Dermis microvascular lymphatic vessel endothelial cell (primary cell): ENCODE results near the gene PLXDC2. TPM values are rescaled to one million over a fixed set of nuclear protein-coding genes. Genes with fewer than 3 reads are reported as not detected.
"Not testable (repeated sequence)": the region's sequence is repeated elsewhere in the genome, so short reads cannot be mapped to it uniquely, and the experiment has no call there.

Source experiments
- DNase-seq, 2 donors: peaks; one replicate each; pipeline versions ENCODE4 v3.0.0 to v3.0.0-alpha.2; 2010; ENCODE audit warnings: low read depth in 2 of 2
- total RNA-seq: library from RNA; depleted of rRNA; stranded (reverse); fragments of >200 nt; gene quantifications from 2 replicates; pipeline ENCODE4 v1.2.1, GENCODE V29; 2014

Gene PLXDC2
- total RNA-seq, 1 donor from 2014 or later = 1.9 TPM

- DNase-seq = no peak
These were observed 223.8 kb downstream of the PLXDC2 start for GRCh38 chr10:20040012-20040411.

DNA sequence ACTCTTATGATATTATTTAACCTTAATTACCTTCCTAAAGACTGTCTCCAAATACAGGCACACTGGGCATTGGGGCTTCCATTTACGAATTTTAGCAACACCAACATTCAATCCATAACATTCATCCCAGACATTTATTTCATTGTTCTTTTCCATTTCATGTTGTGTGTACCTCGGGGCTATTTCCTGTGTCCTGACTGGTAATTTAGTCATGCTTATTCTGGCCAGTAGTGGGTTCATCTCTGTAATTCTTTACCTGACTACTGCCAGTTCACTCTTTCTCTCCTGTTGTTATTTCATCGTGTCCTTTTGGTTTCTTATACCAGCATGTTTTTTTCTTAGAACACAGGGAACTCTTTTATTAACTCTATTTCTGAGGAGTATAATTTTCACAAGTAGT lies 225.7 kb downstream of the PLXDC2 start:
- no peak for DNase-seq

- not testable (repeated sequence) for DNase-seq
These were observed 228.9 kb downstream of the PLXDC2 start for GRCh38 chr10:20045100-20045499.

- DNase-seq = no peak
These were observed 231.9 kb downstream of the PLXDC2 start for GRCh38 chr10:20048161-20048560.

GRCh38 chr10:20058135-20058534 lies 241.9 kb downstream of the PLXDC2 start:
- no peak for DNase-seq

- no peak for DNase-seq
These were observed 243.0 kb downstream of the PLXDC2 start for GRCh38 chr10:20059084-20059835.

DNA sequence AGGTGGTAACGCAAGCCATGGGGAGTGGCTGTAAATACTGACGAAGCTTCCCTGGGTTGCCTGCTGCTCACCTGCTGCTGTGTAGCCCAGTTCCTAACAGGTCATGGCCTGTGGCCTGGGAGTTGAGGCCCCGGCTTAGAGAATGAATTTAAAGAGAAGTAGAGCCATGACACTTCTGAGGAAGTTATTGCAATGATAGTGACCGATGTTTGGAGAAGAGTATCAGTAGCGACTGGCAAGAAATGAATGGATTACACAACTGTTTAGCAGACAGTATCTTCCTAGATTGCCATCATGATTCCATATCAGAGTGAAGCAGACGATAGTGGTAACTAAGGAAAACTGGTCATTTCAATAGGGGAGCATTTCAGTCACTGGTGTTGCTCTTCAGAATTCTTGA lies 249.6 kb downstream of the PLXDC2 start:
- DNase-seq = no peak

- no peak for DNase-seq
These were observed 256.9 kb downstream of the PLXDC2 start for GRCh38 chr10:20073167-20073566.

DNA sequence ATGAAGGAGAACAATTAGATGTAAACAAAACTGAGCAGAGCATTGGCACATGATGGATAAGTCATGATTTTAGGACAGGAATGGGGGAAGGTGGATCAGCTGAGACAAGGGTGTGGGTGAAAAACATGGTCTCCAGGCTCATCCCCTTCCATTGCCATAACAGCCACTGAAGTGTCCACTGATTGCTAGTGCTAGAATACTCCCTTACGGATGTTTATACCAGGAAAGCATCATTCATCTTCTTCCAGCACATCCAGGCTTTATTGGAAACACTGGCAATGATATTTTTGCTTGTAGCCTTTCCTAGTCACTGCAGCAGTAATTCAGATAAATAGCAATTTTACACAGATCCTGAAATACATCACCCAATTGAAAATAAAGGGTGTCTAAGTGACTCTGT lies 259.5 kb downstream of the PLXDC2 start:
- DNase-seq = no peak

- DNase-seq = no peak
These were observed 268.2 kb downstream of the PLXDC2 start for GRCh38 chr10:20084451-20084850.

DNA sequence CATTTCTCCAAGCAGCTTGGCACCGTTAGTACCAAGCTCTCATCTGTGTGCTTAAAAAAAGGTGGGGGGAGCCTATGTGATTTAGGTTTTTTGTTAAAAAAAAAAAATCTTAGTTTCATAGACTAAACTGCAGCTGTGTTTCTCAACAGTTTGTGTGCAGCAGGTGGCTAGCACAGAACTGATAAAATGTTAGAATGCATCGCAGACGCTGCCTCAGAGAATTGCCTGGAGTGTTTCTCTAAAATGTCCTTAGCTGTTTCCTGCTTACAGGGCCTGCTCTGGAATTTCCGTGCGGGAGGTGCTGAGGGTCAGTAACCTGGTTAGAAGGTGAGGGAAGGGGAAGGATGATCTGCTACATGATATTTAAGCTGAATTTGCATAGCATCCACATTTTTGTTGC lies 268.9 kb downstream of the PLXDC2 start:
- no peak for DNase-seq

DNA sequence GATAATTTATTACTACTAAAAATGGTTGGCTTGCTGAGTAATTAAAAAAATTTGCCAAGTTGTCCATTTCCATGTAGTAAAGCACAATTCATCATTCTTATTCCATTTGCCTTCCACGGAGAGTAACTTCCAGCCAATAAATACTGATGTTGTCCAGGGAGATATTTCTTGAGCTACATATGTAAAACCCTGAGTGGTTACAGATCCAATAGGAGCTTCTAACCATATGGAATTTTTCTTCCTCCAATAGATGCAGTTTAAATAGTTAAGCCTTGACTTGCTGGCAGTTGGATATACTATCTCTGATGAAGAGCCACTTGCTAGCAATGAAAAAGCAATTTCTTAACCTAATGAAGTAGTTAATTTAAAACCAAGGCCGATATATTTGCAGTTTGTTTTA lies 271.1 kb downstream of the PLXDC2 start:
- no peak for DNase-seq

- DNase-seq = no peak
These were observed 271.9 kb downstream of the PLXDC2 start for GRCh38 chr10:20088061-20088701.

DNA sequence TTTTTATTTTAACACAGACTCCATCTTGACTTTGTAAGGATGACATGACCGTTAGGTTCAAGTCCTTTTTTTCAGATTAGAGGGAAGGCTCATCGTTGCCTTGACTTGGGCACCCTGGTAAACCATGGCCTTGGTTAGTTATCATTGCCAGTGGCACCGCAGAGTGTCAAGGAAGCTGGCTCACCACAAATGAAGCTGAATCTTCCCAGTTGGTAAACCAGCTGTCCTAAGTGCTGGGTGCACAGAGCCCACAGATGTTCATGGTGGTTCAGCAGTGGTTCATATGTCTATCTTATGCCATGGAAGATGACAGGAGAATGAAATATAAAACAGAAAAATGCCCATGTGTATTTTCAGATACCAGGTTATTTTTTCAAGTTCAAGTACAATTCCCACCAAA lies 273.6 kb downstream of the PLXDC2 start:
- no peak for DNase-seq

- no peak for DNase-seq
These were observed 274.6 kb downstream of the PLXDC2 start for GRCh38 chr10:20090831-20091230.

- DNase-seq = no peak
These were observed 275.5 kb downstream of the PLXDC2 start for GRCh38 chr10:20091698-20092097.

DNA sequence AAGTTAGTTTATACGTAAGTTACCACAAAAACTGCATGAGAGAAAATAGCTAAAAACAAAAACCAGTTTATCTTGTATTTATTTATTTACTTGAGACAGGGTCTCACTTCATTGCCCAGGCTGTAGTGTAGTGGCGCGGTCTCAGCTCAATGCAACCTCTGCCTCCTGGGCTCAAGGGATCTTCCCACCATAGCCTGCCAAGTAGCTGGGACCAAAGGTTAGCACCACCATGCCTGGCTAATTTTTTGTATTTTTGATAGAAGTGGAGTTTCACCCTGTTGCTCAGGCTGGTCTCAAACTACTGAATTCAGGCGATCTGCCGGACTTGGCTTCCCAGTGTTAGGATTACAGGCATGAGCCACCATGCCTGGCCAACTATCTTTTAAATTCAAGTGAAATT lies 277.4 kb downstream of the PLXDC2 start:
- DNase-seq = no peak

DNA sequence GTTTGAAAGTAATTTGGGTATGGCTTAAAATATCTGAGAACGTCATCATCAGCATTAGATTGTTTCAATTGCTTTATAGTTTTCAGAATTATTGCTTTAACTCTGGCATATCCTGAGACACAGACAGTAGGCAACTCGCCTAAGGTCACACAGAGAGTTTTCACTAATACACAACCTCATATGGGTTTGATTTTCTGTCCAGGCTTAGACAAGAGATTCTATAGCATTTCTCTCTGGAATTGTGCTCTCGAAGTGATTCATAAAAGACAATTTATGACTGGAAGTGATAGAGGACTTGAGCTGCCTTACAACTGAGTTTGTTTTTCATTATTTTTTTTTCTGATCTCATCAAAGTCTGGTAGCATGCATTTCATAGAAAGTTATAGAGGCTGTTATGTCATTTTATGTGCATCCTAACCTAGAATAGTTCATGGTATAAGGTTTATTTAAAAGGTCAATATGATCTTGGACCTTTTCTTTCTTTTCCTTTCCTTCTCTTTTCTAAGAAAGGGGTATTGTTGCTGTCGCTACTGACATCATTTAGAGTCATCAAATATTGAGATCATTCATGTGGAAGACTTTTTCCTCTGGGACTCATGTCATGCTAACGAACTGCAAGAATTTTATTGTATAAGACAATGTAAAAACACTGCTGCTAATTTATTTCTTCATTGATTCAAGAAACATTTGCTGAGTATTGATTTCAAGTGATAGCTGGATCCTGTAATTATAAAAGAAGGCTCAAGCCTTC lies 278.2 kb downstream of the PLXDC2 start:
- no peak for DNase-seq

GRCh38 chr10:20100171-20100570 lies 283.9 kb downstream of the PLXDC2 start:
- peak; percentile 31 to 72 for DNase-seq

DNA sequence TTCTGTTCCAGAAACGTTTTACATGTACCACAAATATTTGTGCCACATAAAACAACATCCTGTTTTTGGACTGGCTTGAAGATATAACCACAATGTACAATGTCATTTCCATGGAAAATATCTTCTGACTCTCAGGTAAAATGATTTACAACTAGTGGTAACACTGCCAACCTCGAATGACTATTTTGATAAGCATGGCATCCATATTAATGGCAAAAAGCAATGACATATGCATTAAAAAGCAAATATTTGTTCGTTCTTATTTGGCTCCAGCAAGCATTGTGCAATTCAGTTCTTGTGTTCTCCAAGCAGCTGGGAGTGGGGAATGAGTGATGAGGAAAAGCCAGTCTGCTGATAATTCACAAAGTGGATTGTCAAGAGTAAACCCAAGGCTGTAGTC lies 289.0 kb downstream of the PLXDC2 start:
- DNase-seq = no peak

DNA sequence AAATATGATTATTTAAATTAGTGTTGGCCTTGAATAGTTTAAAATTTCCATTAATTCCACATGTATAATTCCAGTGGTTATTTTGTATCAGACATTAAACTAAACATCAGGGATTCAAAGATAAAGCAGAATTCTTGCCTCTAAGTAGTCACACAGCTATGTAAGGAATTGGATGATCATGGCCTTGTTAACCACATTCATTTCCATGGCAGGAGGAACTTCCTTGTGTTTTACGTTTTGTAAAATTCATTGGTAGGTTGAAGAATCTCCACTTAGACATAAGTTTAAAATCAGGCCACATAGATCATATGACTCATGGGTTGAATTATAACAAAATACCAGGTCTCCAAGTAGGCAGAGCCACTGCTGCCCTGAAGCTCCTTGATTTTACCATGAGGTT lies 289.7 kb downstream of the PLXDC2 start:
- no peak for DNase-seq

DNA sequence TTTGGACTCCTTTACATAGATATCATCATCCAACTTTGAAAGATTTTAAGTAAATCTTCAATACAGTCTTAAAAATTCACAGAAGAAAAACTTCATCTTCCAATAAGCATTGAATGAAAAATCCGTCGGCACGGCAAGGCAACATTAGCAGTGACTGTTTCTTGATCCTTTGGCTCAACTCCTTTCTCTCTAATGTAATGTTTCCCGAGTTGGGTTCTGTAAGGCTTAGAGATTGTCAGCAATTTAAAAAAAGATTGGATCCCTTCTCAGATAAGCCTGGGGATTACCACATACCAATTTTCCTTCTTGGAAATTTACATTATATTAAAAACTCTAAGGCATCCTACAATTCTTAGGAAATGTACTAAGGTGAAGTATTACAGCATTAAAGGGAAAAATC lies 291.8 kb downstream of the PLXDC2 start:
- no peak for DNase-seq

DNA sequence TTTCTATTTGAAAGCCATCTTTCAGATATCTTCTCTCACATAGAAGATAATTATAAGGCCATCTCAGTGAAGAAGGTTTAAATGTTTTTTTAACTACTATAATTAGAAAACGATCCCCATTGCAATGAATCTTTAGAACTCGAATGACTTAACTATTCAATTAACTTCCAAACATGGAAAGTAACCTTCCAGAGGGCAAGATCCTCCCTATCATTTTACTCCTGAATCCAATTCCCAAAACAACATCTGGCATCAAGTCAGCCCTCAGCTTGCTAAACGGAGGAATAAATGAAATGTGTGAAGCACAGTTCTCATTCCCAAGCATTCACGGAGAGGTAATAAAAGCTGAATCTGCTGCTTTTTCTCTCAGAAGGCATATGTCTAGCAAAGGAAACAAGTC lies 293.4 kb downstream of the PLXDC2 start:
- DNase-seq = no peak
